Ascending aorta (tissue), 2 donors: ENCODE data around the gene MARCOL. TPM values are rescaled to one million over a fixed set of nuclear protein-coding genes. Genes with fewer than 3 reads are reported as not detected.

Source experiments
- DNase-seq, 2 donors: peaks; one replicate each; pipeline ENCODE4 v3.0.0-alpha.2; 2019; ENCODE audit warnings: low spot score in 2 of 2
- H3K27ac ChIP-seq, 2 donors: fragments of 200-600 bp; sonication (generic); one replicate each; pipeline ENCODE4 v1.5.1; 2016 to 2017; ENCODE audit warnings: mild to moderate bottlenecking in 1 of 2
- H3K27me3 ChIP-seq: fragments of 200-600 bp; sonication (generic); one replicate; pipeline ENCODE4 v1.5.1; 2017
- H3K36me3 ChIP-seq, 2 donors: fragments of 200-600 bp; sonication (generic); one replicate each; pipeline ENCODE4 v1.5.1; 2016
- H3K4me1 ChIP-seq, 2 donors: fragments of 200-600 bp; sonication (generic); one replicate each; pipeline ENCODE4 v1.5.1; 2016 to 2017; ENCODE audit warnings: mild to moderate bottlenecking in 1 of 2
- H3K4me3 ChIP-seq, 2 donors: fragments of 200-600 bp; sonication (generic); one replicate each; pipeline ENCODE4 v1.5.1; 2016 to 2017; ENCODE audit warnings: mild to moderate bottlenecking in 1 of 2
- H3K9me3 ChIP-seq, 2 donors: fragments of 200-600 bp; sonication (generic); one replicate each; pipeline ENCODE4 v1.5.1; 2016
- intact Hi-C: fragments of 100-400 bp; cut with DNase I; formaldehyde crosslinking; loops from one replicate; pipeline ENCODE4 v1.15.1; 2023
- total RNA-seq: library from RNA; depleted of rRNA; stranded (reverse); fragments of >200 nt; gene quantifications from one replicate; pipeline ENCODE4 v1.1.0, GENCODE V29; 2016
- TF ChIP-seq, protein P1 (sequence below), 3 experiments: fragments of 200-600 bp in 2 of 3; fragments of 450-650 bp in 1 of 3; sonication (generic) in 2 of 3; IDR thresholded peaks; one replicate each; pipeline ENCODE4 v1.5.1; 2016 to 2019; ENCODE audit warnings: antibody characterized with exemption in 3 of 3, mild to moderate bottlenecking in 1 of 3, moderate library complexity in 1 of 3

MARCOL gene
- total RNA-seq, 1 donor from 2014 or later = not detected

DNA sequence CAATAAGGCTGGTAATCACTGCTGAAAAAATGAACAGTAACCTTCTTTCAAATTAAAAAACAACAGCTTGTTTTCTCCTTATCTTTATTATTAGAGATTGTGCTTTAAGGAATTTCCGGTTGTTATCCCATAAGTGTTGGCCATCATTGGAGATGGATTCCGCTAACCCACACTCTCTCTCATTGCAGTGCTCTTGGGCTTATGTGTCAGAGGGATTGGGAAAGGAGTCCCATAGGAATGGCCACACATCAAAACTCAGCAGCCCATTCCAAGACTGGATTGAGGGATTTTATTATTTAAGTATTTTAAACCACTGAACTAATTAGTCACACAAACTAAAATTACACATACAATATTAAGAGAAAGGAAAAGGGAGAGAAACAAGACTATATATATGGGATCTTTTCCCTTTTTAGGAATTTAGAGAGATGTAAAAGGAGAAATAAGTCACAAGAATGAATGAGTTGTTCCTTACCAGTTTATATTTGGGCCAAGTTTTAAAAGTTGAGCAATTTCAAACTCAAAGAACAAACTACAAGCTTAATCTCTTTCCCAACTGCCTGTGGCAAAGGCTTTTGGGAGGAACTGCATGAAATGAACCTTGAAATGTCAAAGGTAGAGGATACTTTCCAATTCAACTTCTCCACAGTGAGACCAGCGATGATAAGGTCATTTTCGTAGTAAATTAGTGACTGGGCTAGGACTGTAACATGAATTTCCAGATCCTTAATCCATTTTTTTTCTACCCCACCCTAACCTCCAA, 33.1 kb upstream of the MARCOL start:
- H3K9me3 ChIP-seq = no peaks in the 10 kb centered on the region
- TF ChIP-seq, protein P1, sequence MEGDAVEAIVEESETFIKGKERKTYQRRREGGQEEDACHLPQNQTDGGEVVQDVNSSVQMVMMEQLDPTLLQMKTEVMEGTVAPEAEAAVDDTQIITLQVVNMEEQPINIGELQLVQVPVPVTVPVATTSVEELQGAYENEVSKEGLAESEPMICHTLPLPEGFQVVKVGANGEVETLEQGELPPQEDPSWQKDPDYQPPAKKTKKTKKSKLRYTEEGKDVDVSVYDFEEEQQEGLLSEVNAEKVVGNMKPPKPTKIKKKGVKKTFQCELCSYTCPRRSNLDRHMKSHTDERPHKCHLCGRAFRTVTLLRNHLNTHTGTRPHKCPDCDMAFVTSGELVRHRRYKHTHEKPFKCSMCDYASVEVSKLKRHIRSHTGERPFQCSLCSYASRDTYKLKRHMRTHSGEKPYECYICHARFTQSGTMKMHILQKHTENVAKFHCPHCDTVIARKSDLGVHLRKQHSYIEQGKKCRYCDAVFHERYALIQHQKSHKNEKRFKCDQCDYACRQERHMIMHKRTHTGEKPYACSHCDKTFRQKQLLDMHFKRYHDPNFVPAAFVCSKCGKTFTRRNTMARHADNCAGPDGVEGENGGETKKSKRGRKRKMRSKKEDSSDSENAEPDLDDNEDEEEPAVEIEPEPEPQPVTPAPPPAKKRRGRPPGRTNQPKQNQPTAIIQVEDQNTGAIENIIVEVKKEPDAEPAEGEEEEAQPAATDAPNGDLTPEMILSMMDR (IDR thresholded peaks at IDR 0.05) = no peak
- H3K36me3 ChIP-seq = no peaks in the 10 kb centered on the region
- no peak for DNase-seq
- no peak overlapping the region for H3K4me3 ChIP-seq
- no peaks in the 10 kb centered on the region for H3K27me3 ChIP-seq
- intact Hi-C loops = no loop called here
- no peak overlapping the region for H3K27ac ChIP-seq
- H3K4me1 ChIP-seq = no peaks in the 10 kb centered on the region

DNA sequence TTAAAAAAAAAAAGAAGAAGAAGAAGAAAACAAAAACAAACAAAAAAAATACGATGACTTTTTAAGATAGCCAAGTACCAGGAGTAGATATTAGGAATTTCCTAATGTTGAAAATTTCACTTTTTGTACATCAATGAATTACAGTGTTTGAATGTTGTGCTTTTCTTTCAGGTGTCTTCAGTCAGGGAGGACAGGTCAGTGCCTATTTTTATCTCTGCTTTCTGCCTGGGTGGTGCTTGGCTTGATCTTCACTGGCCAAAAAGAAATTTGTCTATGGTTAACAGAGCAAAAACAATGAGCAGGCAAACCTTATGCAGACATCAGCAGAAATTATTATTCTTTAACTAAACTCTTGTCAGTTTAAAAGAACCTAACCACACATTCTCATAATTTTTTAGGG, 32.5 kb upstream of the MARCOL start:
- no peak overlapping the region for H3K27ac ChIP-seq
- no peaks in the 10 kb centered on the region for H3K36me3 ChIP-seq
- no peak for DNase-seq
- no peaks in the 10 kb centered on the region for H3K27me3 ChIP-seq
- intact Hi-C loops = no loop called here
- H3K9me3 ChIP-seq = no peaks in the 10 kb centered on the region
- H3K4me1 ChIP-seq = no peaks in the 10 kb centered on the region
- H3K4me3 ChIP-seq = no peak overlapping the region
- TF ChIP-seq, protein P1 (IDR thresholded peaks at IDR 0.05) = no peak

DNA sequence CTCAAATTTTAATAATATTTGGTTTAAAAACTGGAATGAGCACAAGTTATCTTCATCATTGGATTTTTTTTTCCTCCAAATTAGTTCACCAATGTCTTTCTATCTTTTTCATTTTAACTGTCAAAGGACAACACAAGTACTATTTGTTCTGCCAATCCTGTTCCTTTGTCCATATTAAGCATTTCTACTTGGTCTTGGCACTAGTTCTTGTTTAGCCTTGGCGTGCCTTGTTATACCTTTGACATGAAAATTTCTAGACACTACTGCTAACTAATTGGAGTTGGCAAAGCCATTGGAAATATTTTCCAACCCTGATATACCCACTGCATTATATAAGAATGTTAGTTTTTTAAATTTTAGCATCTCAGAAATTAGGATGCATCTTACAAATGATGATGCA, 31.7 kb upstream of the MARCOL start:
- Histone ChIP-seq H3K4me1 (no peaks in the 10 kb centered on the region), H3K27me3 (no peaks in the 10 kb centered on the region), H3K27ac (no peak overlapping the region), H3K4me3 (no peak overlapping the region), H3K36me3 (no peaks in the 10 kb centered on the region), H3K9me3 (no peaks in the 10 kb centered on the region)
- intact Hi-C loops = no loop called here
- TF ChIP-seq, protein P1 (IDR thresholded peaks at IDR 0.05) = no peak
- DNase-seq = no peak

GRCh38 chr5:148208226-148208625, 30.1 kb upstream of the MARCOL start:
- DNase-seq = no peak
- H3K36me3 ChIP-seq = no peaks in the 10 kb centered on the region
- no peaks in the 10 kb centered on the region for H3K4me1 ChIP-seq
- intact Hi-C loops = no loop called here
- H3K27me3 ChIP-seq = no peaks in the 10 kb centered on the region
- TF ChIP-seq, protein P1 (IDR thresholded peaks at IDR 0.05) = no peak
- H3K27ac ChIP-seq = no peak overlapping the region
- H3K9me3 ChIP-seq = no peaks in the 10 kb centered on the region
- no peak overlapping the region for H3K4me3 ChIP-seq

- no peak overlapping the region for H3K4me3 ChIP-seq
- TF ChIP-seq, protein P1 (IDR thresholded peaks at IDR 0.05) = no peak
- no peaks in the 10 kb centered on the region for H3K9me3 ChIP-seq
- intact Hi-C loops = no loop called here
- no peaks in the 10 kb centered on the region for H3K4me1 ChIP-seq
- no peak for DNase-seq
- H3K27ac ChIP-seq = no peak overlapping the region
- no peaks in the 10 kb centered on the region for H3K27me3 ChIP-seq
- H3K36me3 ChIP-seq = no peaks in the 10 kb centered on the region
These were observed 29.1 kb upstream of the MARCOL start for GRCh38 chr5:148209151-148209770.
